Fibroblast of skin of scalp (primary cell): ENCODE measurements around the gene EMILIN1.
"Not testable (repeated sequence)": the region's sequence is repeated elsewhere in the genome, so short reads cannot be mapped to it uniquely, and the experiment has no call there.

Experiments
- DNase-seq: peaks from one replicate; pipeline ENCODE4 v3.0.0-alpha.2; 2013

The EMILIN1 gene

GRCh38 chr2:27095745-27096651 lies 17.6 kb downstream of the EMILIN1 start:
- peak; percentile 53 for DNase-seq

GRCh38 chr2:27096748-27097297 lies 18.4 kb downstream of the EMILIN1 start:
- no peak for DNase-seq

- DNase-seq, result no peak
These were observed 18.9 kb downstream of the EMILIN1 start for GRCh38 chr2:27097341-27097740.

- no peak for DNase-seq
These were observed 21.0 kb downstream of the EMILIN1 start for GRCh38 chr2:27099334-27099955.

GRCh38 chr2:27100036-27100435 lies 21.6 kb downstream of the EMILIN1 start:
- no peak for DNase-seq

- no peak for DNase-seq
These were observed 23.9 kb downstream of the EMILIN1 start for GRCh38 chr2:27102329-27102728.

GRCh38 chr2:27105981-27106380 lies 27.6 kb downstream of the EMILIN1 start:
- no peak for DNase-seq

DNA sequence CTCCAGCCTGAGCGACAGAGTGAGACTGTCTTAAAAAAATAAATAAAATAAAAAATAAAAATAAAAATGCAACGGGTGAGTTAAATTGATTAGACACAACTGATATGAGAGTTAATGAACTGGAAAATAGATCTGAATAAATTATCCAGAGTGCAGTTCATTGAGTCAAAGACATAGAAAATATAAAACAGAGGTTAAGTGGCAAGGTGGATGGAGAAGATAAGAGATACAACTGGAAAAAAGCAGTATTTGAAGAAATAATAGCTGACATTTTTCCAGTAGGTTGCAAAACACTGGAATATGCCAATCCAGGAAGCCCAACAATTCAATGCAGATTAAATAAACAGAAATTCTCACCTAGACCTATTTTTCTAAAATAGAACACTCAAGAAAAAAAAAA lies 29.8 kb downstream of the EMILIN1 start:
- no peak for DNase-seq

DNA sequence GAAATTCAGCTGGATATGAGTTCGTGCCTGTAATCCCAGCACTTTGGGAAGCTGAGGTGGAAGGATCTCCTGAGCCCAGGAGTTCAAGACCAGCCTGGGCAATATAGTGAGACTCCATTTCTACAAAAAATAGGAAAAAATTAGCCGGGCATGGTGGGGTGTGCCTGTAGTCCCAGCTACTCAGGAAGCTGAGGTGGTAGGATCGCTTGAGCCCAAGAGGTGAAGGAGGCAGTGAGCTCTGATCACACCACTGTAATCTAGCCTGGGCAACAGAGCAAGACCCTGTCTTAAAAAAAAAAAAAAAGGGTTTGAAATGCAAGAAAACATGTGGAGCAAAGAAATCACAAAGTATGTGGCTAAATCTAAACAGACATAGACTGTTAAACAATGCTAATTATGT lies 30.7 kb downstream of the EMILIN1 start:
- DNase-seq, result no peak

- DNase-seq, result not testable (repeated sequence)
These were observed 32.4 kb downstream of the EMILIN1 start for GRCh38 chr2:27110603-27111352.

- DNase-seq, result not testable (repeated sequence)
These were observed 33.1 kb downstream of the EMILIN1 start for GRCh38 chr2:27111392-27112078.

DNA sequence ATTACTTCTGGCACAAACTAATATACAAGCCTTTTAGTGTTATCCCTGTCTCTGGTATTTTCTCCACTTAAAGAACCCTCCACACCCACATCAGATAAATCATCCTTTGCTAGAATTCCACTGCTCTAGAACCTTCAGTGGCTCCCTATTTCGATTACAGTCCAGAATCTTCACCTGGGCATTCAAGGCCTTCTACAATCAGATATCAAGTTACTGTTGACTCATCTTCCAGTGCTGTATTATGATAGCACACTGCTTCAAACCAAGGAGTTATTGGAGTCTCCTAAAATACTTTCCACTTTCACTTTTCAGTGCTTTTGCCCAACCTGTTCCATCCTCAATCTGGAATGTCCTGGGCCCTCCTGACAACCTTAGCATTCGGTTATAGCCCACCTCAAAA lies 37.1 kb downstream of the EMILIN1 start:
- no peak for DNase-seq

DNA sequence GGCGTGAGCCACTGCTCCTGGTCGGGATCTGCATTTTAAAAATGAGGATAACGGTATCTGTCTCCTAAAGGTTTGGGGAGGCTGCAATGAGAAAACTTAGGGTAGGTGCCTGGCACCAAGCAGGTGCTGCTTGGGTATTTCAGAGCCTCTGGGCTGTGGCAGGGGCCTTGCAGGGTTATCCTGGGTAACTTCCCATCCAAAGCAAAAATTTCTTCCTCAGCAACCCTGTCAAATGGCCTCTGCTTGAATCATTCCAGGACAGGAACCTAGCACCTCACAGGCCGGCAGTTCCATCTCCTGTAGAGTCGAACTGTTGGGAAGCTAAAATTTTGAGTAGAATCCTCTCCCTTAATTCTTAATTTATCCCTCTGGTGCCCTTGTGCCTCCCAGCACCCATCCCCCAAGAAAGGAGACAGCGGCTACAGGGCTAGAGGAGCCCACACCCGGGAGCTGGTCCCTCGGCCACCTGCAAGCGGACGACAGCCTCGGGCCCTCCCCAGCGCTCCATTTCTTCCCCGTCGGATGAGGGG lies 39.6 kb downstream of the EMILIN1 start:
- no peak for DNase-seq

DNA sequence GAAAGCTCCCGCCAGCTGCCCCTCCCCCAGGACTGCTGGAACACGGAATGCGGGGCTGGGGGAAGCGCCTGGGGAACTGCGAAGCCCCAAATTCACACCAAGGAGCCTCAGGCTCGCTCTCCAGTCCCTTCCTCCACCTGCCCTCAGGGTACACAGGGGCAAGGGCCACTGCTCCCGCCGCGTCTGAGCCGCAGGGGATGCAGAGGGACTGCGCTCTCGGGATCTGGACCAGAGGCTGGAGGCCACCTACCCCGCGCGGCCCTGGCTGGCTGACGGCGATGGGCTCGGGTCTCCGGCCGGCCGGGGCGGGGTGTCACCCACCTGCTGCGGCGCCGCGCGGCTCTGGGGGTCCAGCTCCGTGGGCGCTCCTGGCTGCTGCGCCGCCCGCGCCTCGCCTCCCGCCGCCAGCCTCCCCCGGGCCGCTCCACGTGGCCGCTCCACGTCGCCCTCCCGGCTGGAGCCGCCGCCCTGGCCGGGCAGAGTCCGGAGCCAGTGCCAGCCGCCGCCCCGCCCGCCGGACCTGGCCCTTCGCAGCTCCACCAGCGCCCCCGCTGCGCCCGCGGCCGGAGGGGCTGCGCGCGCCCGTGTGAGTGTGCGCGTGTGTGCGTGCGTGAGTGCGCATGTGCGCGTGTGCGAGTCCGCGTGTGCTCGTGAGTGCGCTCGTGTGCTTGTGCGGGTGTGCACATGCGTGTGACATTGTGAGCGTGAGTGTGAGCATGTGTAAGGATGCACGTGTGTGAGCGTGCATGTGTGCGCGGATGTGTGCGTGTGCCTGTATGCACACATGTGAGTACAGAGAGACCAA lies 40.3 kb downstream of the EMILIN1 start, which contains the start of gene CGREF1:
TSS of gene CGREF1 (minus strand) at position 604 of the 805 bp plus-strand sequence. CDS start 14,762 bp downstream, outside the sequence.
- no peak for DNase-seq

GRCh38 chr2:27119330-27119670 lies 40.9 kb downstream of the EMILIN1 start:
- DNase-seq, result not testable (repeated sequence)

DNA sequence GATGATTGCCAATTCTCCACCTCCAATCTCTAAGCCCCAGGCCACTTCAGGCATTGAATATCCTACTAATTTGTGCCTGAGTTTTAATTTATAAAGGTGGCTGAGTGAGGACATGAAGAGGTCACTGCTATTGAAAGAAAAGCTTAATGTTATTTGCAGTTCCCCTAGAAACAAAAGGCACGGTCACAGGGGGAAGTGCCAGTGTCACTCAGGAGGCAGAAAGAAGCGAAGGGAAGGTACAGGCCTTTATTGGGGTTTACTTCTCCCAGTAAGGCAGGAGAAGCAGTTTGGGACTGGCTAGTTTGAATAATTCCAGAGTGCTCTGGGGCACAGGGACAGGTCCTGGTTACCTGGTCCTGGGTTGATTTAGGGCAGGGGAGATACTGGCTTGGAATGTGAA lies 43.5 kb downstream of the EMILIN1 start:
- DNase-seq, result no peak

DNA sequence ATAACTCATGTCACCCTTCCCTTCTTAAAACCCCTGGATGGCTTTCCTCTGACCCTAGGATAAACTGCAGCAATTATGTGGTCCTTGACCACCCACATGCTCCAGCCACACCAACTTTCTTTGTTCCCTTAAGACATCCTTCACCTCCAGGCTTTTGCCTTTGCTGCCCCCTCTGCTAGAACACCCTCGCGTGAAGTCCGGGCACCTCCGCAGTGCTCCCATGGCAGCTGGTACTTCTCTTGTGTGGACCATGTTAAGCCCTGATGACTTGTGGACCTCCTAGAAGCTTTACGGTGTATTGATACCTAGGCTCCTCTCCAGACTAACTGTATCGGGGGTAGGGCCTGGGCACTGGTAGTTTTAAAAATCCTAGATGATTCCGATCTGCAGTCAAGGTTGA lies 44.4 kb downstream of the EMILIN1 start:
- DNase-seq, result no peak

GRCh38 chr2:27123302-27124150 lies 45.1 kb downstream of the EMILIN1 start, which contains the start of gene ABHD1:
Gene ABHD1, plus strand, starts transcription at chr2:27123815. Its CDS starts 134 bp downstream, at chr2:27123949.
- no peak for DNase-seq

DNA sequence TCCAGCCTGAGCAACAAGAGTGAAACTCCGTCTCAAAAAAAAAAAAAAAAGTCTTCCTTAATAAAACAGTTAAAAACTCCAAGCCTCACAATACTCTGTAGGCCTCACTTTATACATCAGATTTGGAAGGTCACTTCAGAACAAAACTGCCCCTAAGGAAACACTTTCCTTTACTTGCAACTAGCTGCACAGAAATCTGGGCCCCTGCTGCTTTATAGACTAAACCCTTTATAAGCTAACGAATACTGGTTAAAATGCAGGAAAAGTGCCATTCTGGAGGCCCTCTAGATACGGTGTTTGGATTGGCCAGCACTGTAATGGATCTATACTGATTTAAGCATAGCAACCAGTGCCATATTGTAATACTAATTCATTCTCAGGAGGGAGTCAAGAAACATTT lies 46.7 kb downstream of the EMILIN1 start:
- DNase-seq, result no peak

- no peak for DNase-seq
These were observed 47.9 kb downstream of the EMILIN1 start for GRCh38 chr2:27126252-27126710.
